D721Med (cell line): ENCODE results near the gene ANTXR1.
A peak's percentile ranks its signal among the peaks of the same experiment; 100 is the strongest.

ENCODE experiments used
- DNase-seq: peaks from one replicate; pipeline ENCODE4 v3.0.0; 2011; ENCODE audit warnings: low spot score; ENCODE audit not compliant: insufficient read length
- FAIRE-seq: peaks from 2 replicates; lab custom pipeline; 2011; peaks lifted over from hg19 to GRCh38; lab: Jason Lieb, UNC
- CTCF ChIP-seq: IDR thresholded peaks from 2 replicates; pipeline ENCODE4 v1.5.1; 2012; ENCODE audit warnings: mild to moderate bottlenecking, control low read depth; ENCODE audit not compliant: insufficient read depth; ENCODE audit errors: missing control alignments

The ANTXR1 gene

DNA sequence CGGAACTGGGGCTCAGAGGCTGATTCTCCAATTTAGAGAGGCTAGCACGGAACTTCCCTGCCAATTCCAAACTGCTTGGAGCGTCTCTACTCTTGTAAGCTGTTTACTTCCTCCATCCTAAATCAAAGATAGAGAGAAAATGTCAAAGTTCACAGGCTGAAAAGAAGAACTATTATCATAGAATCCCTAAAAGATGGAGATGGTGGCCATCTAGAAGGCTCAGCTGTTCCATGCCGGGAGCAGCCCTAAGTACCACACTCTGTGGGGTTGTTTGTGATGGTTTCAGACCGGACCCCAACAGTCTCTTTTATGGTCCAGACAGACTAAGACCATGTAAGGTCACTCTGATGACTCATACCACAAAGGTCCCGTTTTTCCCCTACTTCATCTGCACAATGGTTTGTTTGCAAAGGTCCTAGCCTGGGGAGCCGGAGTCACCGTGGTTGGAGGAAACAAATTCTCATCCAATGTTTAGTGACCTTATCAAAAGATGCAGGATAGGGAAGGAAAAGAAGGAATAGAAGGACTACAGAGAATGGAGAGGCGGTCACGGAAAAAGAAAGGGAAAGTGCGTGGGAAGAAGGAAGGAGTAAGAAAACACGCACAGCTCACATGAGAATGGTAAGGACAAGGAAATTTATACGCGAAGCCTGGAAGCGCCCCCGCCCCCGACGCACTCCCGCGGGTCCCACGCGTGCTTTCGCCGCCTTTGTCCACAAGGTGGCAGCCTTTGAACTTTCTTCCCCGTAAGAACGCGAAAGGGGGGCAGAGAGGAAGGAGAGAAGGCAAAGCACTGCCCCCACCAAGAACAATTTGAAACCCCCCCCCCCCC lies 453 bp upstream of the ANTXR1 start:
- peak; percentile 40 for DNase-seq
- peak; percentile 81 for TF ChIP-seq CTCF
- no peak for FAIRE-seq

GRCh38 chr2:69013840-69014821 lies 1.2 kb downstream of the ANTXR1 start:
- DNase-seq (no peak), FAIRE-seq (no peak)
- no peak for TF ChIP-seq CTCF

GRCh38 chr2:69017080-69017479 lies 4.1 kb downstream of the ANTXR1 start:
- DNase-seq = no peak
- FAIRE-seq = no peak
- TF ChIP-seq CTCF = no peak

- DNase-seq (no peak), FAIRE-seq (no peak)
- no peak for TF ChIP-seq CTCF
These were observed 4.9 kb downstream of the ANTXR1 start for GRCh38 chr2:69017835-69018234.

DNA sequence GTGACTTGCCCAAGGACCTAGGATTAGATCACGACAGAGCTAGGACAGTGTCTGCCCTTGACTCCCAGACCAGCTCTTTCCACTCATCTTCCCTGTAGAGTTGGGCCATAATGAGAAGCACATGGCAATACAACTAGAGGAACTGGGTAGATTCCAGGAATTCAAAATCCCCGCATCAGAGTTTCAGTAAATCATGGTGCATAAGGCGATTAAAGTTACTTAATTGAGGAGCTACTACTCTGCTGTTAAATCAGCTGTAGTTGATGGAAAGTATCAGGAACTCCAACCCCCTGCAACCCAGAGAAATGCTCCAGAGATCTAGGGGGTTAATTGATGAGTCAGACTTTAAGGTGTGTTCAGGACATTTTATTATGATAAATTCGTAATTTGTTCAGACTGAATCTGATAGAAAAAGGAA lies 5.7 kb downstream of the ANTXR1 start:
- no peak for TF ChIP-seq CTCF
- no peak for FAIRE-seq

DNA sequence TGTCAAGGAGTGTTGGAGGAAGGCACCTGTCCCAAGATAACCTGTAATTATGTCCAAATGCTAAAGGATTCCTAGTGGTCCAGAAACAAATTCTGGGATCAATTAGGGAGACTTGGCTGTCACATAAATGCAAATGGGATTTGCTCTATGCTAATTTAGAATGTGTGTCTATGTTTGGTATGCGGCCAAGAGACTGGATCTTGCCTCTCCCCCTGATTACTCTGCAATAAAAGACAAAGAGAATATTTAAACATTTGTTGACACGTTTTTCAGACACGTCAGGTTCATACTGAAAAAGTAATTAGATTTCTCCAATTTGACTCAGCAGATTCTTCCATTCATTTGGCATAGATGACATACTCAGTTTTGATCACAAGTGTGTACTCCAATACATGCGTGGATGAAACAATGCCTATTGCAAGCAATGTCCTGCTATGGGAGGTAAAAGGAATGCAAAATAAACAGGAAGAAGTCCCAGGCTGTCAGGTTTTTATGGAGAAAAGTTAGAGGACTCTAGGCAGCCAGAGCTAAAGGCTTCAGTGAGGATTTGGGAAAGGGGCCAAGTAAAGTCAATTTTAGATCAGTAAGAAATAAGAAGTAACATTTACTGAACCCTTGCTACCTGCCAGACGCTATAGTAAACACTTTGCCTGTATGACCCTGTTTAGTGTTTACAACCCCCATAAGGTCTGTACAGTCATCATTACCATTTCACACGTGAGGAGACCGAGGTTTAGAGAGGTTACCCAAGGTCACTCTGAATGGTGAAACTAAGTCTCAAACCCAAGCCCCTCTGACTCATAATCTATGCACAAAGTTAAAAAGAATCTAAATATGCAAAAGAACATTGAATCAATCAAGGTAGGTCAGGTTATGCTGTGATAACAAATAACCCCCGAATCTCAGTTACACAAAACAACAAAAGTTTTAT lies 7.8 kb downstream of the ANTXR1 start:
- DNase-seq (no peak), FAIRE-seq (no peak)
- TF ChIP-seq CTCF = no peak

More for the DNA sequence above, 5.7 kb downstream of the ANTXR1 start:
- no peak for DNase-seq
